Immature natural killer cell (primary cell): Measurements from ENCODE around the gene FBN1. TPM values are rescaled to one million over a fixed set of nuclear protein-coding genes. Genes with fewer than 3 reads are reported as not detected.

Experiments used
- DNase-seq, 3 donors: peaks; one replicate each; pipeline ENCODE4 v3.0.0; 2022; ENCODE audit warnings: mixed read lengths in 1 of 3
- H3K27ac Mint-ChIP-seq, 6 donors: one replicate each; pipeline ENCODE4 v1.8.0; 2020; ENCODE audit warnings: mixed read lengths in 6 of 6, mild to moderate bottlenecking in 5 of 6, inconsistent platforms in 4 of 6, moderate library complexity in 3 of 6
- H3K27me3 Mint-ChIP-seq, 3 donors: one replicate each; pipeline ENCODE4 v1.8.0; 2020 to 2021; ENCODE audit warnings: low read depth in 3 of 3, mild to moderate bottlenecking in 3 of 3, mixed read lengths in 3 of 3, moderate library complexity in 3 of 3, inconsistent platforms in 1 of 3
- H3K36me3 Mint-ChIP-seq, 3 donors: one replicate each; pipeline ENCODE4 v1.8.0; 2020; ENCODE audit warnings: mixed read lengths in 3 of 3, inconsistent platforms in 2 of 3, mild to moderate bottlenecking in 2 of 3
- H3K4me1 Mint-ChIP-seq, 2 donors: one replicate each; pipeline ENCODE4 v1.8.0; 2020; ENCODE audit warnings: inconsistent platforms in 2 of 2, mild to moderate bottlenecking in 2 of 2, mixed read lengths in 2 of 2, moderate library complexity in 1 of 2
- H3K4me3 Mint-ChIP-seq, 5 donors: one replicate each; pipeline ENCODE4 v1.8.0; 2020; ENCODE audit warnings: mild to moderate bottlenecking in 5 of 5, mixed read lengths in 5 of 5, inconsistent platforms in 3 of 5, moderate library complexity in 3 of 5
- H3K9me3 Mint-ChIP-seq, 6 donors: one replicate each; pipeline ENCODE4 v1.8.0; 2020; ENCODE audit warnings: mild to moderate bottlenecking in 6 of 6, mixed read lengths in 6 of 6, inconsistent platforms in 4 of 6, moderate library complexity in 3 of 6
- polyA plus RNA-seq, 3 donors: library from polyadenylated mRNA; unstranded; fragments of 300-500 nt; fragmentation: Illumina TruSeq; gene quantifications; one replicate each; pipeline ENCODE4 v1.2.3, GENCODE V29; 2021

FBN1 gene
- polyA plus RNA-seq, 3 donors from 2014 or later: 0.22 TPM; not detected in 2

DNA sequence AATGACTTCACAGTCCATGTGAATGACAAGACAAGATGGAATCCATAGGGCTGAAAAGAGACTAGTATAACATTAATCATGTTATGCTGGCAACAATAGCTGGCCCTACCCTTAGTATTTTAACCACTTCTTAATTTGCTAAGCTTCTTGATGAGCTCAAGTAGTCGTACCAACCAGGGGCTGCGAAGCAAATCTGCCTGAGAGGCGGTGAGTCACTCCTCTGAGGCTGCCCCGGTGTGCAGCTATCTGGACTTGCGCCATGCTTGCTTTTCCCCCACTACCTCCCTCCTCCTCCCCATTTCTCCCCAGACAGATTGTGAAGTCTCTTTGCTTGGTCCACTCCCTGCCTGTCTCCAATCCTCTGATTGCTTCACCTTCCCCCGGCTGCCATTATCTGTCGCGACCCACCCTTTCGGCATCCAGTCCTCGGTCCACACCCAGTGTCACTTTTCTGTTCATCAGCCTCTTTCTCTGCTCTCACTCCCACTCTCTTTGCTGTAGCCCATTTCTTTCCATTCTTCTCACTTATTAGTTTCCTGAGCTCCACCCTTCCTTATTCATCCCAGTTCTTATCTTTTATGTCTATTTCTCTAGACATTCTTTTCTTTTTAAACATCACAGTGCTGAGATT lies 271.6 kb downstream of the FBN1 start:
- no peak overlapping the region for H3K4me3 Mint-ChIP-seq
- H3K36me3 Mint-ChIP-seq: no peaks in the 10 kb centered on the region
- no peaks in the 10 kb centered on the region for H3K4me1 Mint-ChIP-seq
- H3K27me3 Mint-ChIP-seq: peaks cover 0 to 2% (median 2%) of the 10 kb centered on the region in 3 donors
- H3K9me3 Mint-ChIP-seq: no peaks in the 10 kb centered on the region
- no peak overlapping the region for H3K27ac Mint-ChIP-seq
- no peak for DNase-seq

DNA sequence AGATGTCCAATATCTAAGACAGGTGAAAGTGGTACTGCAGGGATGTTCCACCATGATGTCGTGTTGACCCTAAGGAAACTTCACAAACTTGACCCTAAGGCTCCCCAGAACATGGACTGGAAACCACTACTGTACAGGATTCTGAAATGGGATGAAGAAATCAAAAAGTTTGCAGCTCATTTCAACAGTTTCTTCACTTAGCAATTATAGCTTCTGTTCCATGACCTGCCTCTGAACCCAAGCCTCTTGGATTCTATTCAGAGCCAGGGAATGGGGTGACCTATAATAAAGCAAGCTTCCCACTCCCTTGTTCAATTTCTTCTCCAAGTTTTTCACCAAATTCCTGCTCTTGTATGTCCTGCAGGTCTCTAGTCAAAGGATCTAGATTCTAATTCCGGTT lies 273.5 kb downstream of the FBN1 start:
- Mint-ChIP-seq H3K36me3 (no peaks in the 10 kb centered on the region), H3K4me3 (no peak overlapping the region), H3K27me3 (peaks cover 0 to 2% (median 2%) of the 10 kb centered on the region in 3 donors), H3K9me3 (no peaks in the 10 kb centered on the region), H3K27ac (no peak overlapping the region), H3K4me1 (no peaks in the 10 kb centered on the region)
- no peak for DNase-seq

DNA sequence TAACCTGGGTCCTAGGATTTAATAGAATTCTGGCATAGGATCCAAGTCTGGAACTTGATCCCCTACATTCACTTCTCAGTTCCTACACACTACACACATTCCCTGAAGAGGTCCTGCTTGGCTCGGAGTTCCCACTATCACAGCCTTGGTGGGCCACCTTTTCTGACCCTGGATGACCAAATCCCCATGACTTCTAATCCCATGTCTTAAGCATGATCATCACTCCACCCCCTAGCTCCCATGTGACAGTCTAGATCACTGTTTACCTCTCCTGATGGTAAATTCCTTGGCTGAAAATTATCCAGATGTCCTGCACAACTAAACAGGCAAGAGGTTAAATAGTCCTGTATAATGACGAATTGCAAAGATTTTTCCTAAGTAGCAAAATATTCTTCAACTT lies 274.0 kb downstream of the FBN1 start:
- Mint-ChIP-seq H3K9me3 (no peaks in the 10 kb centered on the region), H3K36me3 (no peaks in the 10 kb centered on the region), H3K27ac (no peak overlapping the region), H3K4me1 (no peaks in the 10 kb centered on the region), H3K27me3 (peaks cover 0 to 6% (median 6%) of the 10 kb centered on the region in 3 donors), H3K4me3 (no peak overlapping the region)
- DNase-seq: no peak

DNA sequence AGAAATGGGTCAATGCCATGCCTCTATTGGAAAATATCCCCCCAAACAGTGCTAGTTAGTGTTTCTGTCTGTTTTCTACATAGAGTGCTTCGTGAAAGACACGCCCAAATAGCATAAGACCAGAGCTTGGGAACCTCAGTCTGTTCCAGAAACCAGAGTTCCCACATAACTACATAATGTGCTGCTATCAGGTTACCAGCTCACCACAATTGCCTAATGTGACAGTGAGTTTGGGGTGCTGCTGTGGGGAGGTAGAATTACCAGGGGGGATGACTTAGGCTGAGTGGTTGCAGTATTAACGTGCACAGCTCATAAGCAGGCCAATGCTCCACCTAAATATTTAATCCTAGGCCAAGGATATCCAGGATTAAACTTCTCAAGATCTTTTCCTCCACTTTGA lies 275.0 kb downstream of the FBN1 start:
- H3K27me3 Mint-ChIP-seq: peaks cover 0 to 11% (median 6%) of the 10 kb centered on the region in 3 donors
- no peak for DNase-seq
- no peaks in the 10 kb centered on the region for H3K36me3 Mint-ChIP-seq
- no peak overlapping the region for H3K27ac Mint-ChIP-seq
- no peaks in the 10 kb centered on the region for H3K4me1 Mint-ChIP-seq
- H3K4me3 Mint-ChIP-seq: no peak overlapping the region
- no peaks in the 10 kb centered on the region for H3K9me3 Mint-ChIP-seq

DNA sequence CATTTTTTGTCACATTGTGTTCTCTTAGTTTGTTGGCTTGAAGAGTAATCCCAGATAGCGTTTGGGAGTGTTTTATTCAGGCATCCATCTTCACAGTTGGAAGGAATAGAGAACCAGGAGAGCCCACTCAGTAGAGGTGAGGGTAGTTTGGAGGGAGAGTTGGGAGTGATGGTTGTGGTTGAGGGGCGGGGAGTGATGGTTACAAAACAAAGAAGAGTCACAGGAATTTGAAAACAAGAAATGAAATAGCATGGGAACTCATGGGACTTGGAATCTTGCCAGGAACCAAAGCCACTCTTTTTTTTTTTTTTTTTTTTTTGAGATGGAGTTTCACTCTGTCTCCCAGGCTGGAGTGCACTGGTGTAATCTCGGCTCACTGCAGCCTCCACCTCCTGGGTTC lies 278.0 kb downstream of the FBN1 start:
- Mint-ChIP-seq H3K27me3 (peaks cover 0 to 11% (median 5%) of the 10 kb centered on the region in 3 donors), H3K27ac (no peak overlapping the region), H3K36me3 (no peaks in the 10 kb centered on the region), H3K4me3 (no peak overlapping the region), H3K4me1 (no peaks in the 10 kb centered on the region), H3K9me3 (no peaks in the 10 kb centered on the region)
- DNase-seq: no peak

DNA sequence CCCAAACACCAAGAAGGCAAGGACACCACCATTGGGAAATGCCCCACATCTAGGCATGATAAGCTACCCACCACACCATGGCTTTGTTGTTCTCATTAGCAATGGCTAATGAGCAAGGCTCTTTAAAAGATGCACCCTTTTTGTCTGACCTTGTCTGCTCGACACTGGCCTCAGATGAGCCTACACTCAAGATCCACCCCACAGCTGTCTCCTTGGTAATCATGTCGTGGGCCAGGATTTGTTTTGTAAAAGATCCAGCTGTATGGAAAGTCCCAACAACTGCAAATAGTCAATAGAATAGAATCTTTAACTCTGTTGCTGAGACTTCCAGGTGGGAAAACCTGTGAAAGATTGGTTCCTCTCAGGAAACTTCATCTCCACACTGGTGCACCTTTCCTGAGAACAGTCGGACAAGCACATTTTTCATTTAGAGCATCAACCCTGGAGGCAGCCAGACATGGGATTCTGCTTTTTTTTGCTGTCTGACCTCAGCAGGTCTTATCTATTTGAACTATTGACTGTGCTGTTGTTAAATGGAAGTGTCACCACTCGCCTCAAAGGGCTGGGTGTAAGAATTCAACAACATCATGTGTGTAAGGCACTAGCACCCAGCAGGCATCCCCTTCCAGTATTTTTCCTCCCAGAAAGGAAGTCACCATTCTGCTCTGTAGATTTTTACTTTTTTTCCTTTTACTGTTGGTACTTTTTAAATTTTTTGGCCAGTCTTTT lies 278.8 kb downstream of the FBN1 start:
- Mint-ChIP-seq H3K9me3 (no peaks in the 10 kb centered on the region), H3K36me3 (no peaks in the 10 kb centered on the region), H3K4me3 (no peak overlapping the region), H3K27me3 (peaks cover 0 to 11% (median 5%) of the 10 kb centered on the region in 3 donors), H3K4me1 (no peaks in the 10 kb centered on the region), H3K27ac (no peak overlapping the region)
- no peak for DNase-seq

DNA sequence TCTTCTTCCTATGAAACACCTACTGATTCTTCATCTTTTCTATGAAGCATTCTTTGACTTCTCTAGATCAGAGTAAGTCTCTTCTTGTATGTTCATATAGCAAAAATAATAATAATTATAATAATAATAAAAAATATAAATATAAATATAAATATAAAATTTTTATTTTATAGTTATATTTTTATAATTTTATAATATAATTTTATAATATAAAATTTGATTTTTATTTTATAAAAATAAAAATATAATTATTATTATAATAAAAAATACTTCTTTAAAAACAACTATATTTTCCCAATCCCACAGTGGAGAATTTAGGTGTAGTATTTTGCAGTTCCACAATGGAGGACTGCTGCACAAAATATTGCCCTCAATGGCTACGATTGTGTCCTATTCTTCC lies 279.9 kb downstream of the FBN1 start:
- Mint-ChIP-seq H3K36me3 (no peaks in the 10 kb centered on the region), H3K27ac (no peak overlapping the region), H3K4me3 (no peak overlapping the region), H3K4me1 (no peaks in the 10 kb centered on the region), H3K27me3 (peaks cover 0 to 9% (median 5%) of the 10 kb centered on the region in 3 donors), H3K9me3 (no peaks in the 10 kb centered on the region)
- DNase-seq: no peak

DNA sequence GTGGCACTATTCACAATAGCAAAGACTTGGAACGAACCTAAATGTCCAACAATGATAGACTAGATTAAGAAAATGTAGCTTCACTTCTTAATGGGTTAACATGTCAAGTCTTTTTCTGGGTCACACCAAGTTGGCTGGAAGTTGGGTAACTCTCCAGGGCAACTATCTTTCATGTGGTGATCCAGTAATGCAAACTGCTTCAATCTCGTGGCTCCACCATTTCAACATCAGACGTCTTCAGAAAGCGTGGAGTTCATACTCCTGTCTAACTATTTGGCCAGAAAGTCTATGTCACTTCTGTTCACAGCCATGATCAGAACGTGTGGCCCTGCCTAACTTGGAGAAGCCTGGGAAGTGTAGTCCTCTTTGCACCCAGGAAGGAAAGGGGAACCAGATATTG lies 282.0 kb downstream of the FBN1 start:
- Mint-ChIP-seq H3K27ac (no peak overlapping the region), H3K27me3 (peaks cover 0 to 9% (median 5%) of the 10 kb centered on the region in 3 donors), H3K4me3 (no peak overlapping the region), H3K36me3 (no peaks in the 10 kb centered on the region), H3K4me1 (peaks cover 4 to 7% of the 10 kb centered on the region in 2 donors), H3K9me3 (no peaks in the 10 kb centered on the region)
- DNase-seq: no peak

DNA sequence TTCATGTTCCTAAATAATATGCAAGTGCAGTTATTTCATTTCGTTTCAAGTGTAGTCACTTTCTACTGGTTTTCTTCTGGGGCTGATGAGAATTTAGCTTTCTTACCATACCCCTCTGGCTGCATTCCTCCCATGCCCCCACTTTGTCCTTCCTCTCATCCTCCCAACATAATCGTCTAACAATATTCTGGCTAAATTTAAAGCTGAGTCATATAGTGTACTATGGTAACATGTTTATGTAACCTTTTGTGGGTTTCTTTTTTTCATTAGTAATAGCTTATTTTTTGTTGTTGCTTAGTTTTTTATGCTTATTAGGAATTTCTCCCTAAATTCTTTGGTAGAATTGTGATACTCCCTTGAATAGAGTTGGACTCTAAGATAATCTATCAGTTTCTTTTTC lies 283.8 kb downstream of the FBN1 start:
- Mint-ChIP-seq H3K9me3 (no peaks in the 10 kb centered on the region), H3K4me1 (peaks cover 5 to 10% of the 10 kb centered on the region in 2 donors), H3K27ac (no peak overlapping the region), H3K4me3 (no peak overlapping the region), H3K36me3 (no peaks in the 10 kb centered on the region), H3K27me3 (peaks cover 0 to 6% (median 3%) of the 10 kb centered on the region in 3 donors)
- no peak for DNase-seq

DNA sequence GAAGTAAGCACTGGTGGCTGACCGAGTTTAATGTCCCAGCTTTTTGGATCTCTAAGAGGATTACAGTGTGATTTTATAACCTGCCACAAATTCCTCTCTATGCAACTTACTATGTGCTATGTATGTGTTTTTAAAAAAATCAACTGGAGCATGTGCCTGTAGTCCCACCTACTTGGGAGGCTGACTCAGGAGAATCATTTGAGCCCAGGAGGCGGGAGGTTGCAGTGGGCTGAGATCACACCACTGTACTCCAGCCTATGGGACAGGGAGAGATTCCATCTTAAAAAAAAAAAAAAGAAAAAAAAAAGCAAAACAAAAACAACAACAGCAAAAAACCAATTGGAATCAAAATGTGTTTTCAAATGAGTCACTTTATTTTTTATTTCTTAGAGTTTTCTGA lies 284.7 kb downstream of the FBN1 start:
- H3K4me3 Mint-ChIP-seq: no peak overlapping the region
- no peak for DNase-seq
- peaks cover 5 to 10% of the 10 kb centered on the region in 2 donors for H3K4me1 Mint-ChIP-seq
- H3K36me3 Mint-ChIP-seq: no peaks in the 10 kb centered on the region
- H3K27me3 Mint-ChIP-seq: peaks cover 0 to 1% (median 0%) of the 10 kb centered on the region in 3 donors
- no peak overlapping the region for H3K27ac Mint-ChIP-seq
- no peaks in the 10 kb centered on the region for H3K9me3 Mint-ChIP-seq

Other genes starting within 250 kb of the FBN1 start
- gene CEP152, start 165.4 kb upstream of the FBN1 start, polyA plus RNA-seq: 1 to 10 TPM; 1.1 to 8.2 (median 2.8) TPM
- 100 to 1,000 TPM; 189 to 227 (median 198) TPM for gene EID1, start 232.4 kb upstream of the FBN1 start, polyA plus RNA-seq